HG03520 (cell line): ENCODE measurements around the gene SUGCT.

Experiments used
- ATAC-seq: cut with Tn5 transposase; IDR thresholded peaks from one replicate; pipeline ENCODE4 v1.9.1; 2021; ENCODE audit warnings: mild to moderate bottlenecking, moderate library complexity; ENCODE audit not compliant: unreplicated experiment

The SUGCT gene

DNA sequence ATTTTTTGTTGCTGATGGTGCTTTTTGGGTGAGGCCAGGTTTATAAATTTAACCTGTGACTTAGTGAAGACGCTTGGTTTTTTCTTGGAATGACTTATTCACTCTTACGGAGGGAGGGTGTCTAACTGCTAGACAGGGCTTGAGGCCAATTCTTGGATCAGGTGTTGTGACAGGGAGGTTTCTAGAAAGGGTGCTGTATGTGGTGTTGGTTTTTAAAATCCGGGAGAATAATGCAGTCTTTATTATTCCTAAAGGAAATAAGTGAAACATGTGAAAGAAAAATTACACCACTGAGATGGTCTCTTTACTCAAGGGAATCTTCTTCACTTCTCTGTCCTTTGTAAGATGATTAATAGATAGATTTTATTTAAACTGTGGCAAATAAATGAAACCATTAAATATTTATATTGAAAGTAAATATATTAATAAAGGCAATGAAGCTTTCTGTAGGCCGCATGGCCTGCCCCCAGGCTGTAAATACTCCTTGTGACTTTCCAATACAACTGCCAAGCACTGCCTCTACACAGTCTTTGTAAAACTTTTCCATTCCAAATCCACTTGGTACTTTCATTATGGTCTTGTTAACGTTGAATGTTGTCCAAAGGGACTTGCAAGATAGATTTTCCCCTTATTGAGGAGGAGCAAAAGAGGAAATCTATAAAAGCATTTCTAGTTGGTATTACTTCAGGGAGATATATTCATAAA is 323.1 kb downstream of the SUGCT start:
- ATAC-seq: no peak

DNA sequence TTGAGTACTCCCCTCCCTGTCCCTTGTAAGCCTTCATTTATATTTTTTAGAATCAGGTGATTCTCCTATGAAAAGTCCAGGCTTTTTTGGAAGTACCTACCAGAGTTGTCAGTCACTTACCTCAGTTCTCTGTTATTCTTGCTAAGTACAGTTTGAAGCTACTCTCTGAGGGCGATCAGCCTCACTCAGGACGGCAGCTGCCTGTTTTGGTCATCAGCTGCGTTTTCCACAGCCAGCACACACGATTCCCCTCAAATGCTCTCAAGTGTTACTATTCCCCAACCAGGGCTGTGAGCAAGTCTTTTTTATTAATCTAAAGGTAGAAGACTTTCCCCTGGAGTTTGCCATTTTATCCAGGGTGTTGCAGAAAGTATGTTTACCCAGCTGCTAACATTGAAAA is 328.6 kb downstream of the SUGCT start:
- no peak for ATAC-seq

DNA sequence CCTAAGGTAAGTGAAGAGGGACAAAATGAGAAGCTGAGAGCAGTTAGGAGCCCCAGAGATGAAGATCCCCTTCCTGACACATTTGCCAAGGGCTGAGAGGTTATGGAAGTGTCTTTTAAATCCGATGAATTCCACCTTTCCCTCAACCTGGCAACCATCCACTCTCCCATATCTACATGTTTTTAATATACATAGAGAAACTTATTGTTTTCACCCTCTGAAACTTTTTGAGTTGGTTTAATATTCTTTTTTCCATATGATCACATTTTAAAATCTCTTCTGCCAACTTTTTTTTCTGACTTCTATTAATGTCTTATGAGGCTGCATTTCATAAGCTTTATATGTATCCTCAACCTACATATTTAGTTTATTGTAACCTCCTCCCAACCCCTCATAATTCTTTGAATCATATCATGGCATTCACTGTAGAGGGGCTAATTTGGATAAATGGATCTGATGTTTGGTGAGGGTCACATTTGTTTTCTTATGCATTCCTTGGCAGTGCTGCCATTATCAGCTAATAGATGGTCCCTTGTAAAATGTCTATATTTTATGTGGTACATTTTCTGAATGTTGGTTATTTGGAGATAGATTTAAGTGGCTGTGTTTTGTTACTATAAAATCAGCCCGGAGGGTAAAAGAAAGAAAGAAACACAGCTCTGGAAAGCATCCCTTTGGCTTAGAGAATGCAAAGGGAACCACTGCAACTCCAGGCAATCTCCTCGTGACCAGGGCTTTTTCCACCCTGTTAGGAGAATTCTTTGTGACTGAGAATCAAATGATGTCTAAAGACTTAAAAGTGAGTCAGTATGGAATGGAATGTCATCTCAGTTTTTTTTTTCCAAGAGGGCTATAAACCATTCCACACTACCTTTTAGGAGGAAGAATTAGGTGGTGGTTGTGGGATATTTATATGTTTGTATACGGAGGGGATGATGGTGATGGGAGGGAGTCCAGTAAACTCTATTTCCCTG is 334.4 kb downstream of the SUGCT start:
- ATAC-seq: no peak

DNA sequence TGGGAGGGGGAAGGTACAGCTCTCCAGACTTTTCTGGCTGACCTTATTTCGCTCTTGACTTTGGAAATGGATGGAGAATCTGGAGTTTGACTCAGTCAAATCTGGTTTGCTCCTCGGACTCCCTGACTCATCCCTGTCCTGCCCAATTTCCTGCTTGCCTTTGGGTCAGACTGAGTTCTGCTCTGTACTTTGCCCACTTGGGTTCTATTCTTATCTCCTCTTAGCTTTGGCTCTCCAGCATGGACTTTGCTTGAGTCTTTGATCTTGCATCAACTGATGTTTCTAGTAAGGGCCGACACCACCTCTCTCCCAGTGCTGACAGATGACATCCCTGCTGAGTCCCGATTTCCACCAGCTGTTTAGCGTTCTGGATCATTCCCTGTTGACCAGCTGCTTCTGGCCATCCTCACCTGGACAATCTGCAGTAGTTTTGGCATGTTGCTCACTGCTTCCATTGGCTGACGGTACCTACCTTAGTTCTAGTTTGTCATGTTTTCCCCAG is 335.3 kb downstream of the SUGCT start:
- ATAC-seq: no peak

DNA sequence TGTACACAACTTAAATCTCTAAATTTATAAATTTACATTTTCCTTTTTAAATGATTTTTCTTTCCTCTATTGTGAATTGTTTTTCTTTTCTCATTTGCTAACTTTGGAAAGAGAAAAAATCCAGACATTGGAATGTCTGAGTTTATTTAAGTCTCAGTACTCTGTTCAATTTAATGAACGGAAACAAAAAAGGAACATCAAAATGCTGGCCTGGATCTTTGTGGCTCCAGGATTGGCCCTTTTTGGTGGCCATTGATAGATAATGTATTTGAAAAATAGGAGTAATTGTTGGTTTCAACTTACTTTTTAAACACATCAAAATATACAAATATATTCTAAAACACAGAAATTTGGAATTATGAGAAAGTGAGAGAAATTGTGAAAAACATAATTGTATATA is 336.0 kb downstream of the SUGCT start:
- no peak for ATAC-seq

DNA sequence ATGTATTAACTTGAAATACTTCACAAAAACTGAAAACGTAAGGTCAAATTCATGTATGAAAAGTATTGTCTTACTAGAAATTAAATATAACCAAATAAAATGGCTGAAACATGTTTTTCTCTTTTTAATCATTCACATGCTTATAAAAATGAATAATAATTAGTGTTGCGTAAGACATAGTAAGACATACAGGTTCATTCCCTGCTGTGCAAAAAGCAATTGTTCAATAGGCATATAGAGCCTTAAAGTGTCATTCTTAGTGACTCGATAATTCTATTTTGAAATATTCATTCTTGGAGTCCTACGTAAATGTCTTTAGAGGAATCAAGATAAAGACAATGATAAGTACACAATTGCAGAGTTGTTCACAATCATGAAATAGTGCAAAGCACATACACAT is 337.1 kb downstream of the SUGCT start:
- ATAC-seq: no peak

DNA sequence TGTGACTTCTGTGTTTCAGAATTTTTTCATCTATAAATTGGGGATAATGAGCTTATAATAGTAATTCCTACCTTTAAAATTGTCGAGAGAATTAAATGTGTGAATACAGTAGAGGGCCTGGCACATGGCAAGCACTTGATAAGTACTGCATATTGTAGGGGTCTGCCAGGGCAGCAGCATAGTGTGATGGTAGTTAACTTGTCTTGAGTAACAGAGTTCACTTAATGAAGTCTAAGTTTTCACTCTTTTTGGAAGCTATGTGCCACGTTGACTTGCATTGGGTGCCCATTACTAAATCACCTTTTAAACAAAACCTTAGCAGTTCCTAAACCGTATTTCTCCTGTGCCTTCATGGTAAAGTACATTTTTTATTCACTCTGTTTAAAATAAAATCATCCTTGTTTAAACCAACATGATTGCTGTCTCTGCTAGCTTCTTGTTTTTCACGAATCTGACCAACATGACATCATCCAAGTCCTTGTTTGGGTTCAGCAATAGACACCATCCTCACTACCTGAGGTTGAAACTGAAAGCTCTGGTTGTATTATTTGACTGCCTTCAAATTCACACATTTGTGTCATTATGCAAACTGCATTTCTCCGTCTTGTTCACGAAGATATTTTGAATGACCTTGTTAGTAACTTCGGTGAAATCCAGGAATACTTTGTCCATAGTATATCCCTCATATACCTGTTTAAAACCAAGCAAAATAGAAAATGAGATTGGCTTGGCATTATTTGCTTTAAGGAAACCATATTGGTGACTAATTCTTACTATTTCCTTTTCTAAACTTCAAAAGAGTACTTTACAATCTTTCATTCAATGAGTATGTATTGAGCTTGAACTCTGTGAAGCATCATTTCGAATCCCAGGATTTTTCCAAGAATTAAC is 340.2 kb downstream of the SUGCT start:
- peak; percentile 99 for ATAC-seq

DNA sequence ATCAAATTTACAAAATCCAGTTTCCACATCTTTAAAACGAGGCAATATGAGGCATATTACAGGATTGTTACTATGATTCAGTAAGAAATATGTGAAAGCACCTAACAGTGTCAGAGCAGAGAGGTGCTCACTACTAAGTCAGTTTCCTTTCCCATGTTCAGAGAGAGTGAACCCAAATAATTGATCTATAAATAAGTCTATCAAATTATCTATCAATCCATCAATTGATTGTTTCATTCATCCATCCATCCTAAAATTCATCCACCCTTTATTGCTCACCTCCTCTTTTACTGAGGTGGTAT is 340.8 kb downstream of the SUGCT start:
- ATAC-seq: no peak

DNA sequence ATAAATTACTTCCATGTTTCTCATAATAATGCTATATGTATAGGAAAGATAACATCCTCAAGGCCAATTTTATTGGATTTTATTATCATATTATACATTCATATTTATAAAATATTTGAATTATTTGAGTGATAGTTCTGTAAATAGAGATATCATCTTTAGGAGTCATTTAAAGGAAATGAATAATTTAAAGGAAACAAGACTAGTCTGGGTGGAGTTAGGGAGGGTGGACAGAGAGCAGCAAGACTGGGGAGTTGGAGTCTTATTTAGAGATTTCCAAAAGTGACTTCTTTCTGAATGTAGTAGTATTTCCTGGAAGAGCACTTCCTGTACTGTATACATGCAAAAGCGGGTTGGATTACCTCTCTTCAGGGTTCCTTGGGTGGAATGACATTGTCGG is 342.3 kb downstream of the SUGCT start:
- no peak for ATAC-seq

DNA sequence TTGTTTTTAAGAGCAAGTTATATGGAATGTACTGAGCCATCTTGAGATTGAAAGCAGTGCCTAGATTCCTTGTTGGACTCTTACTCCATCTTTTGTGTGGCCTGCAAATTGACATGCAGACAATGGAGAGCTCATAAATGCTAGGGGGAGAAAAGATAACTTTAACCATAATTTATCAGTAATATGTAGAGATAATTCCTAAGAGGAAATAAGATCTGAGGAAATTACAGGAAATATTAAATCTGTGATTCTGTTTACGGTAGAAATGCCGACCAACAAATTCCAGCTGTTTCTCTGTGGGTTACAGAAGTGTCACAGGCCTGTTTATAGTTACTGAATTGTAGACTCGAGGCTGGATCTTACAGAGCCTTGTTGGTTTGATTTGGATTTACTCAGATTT is 348.0 kb downstream of the SUGCT start:
- ATAC-seq: no peak

DNA sequence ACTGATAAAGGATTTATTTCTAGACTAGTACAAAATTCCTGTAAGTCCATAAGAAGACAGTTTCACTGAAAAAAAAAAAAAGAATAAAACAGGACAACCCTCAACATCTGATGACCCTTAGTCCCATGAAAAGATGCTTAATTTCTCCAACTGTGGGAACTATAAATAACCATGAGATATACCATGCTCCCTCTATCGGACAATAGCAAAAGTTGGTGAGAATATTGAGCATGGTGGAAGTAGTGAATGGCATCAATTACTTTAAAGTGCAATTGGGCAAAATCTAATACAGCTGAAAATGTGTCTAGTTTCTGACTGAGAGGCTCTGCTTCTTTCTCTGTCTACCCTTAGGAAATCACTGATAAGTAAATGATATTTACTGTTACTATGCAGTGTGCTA is 348.8 kb downstream of the SUGCT start:
- no peak for ATAC-seq

DNA sequence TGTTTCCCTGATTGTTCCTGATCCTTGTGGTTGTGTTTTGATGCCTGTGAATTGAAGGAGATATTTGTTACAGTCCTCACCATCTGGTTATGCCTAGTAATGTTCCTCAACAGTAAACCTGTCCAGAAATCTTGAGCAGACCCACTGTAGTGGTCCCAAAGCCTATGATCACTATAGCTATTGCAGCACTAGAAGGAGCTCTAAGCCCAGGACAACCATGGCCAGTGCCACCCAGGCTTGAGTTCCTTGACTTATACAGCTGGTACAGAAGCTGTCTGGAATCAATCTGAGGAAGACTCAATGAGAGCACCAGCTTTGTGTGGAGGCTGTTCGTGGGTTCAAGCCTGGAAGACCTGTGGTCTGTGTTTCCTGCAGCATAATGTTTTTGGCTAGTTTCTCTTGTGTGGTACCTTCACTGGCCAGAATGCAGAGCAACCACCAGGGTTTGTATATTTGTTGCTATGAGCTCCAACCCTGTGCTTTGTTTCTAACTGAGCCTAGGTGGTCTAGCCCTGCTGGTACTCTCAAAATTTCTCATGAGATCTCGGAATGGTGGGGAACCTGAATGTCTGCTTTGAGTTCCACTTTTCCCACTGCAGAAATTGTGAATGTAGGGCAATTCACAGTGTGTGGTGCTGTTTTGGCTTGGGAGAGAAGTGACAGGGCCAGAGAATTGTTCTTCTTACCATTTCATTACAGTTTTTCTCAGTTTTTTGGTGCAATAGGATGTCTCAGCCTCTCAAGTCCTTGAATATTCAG is 355.2 kb downstream of the SUGCT start:
- ATAC-seq: no peak

DNA sequence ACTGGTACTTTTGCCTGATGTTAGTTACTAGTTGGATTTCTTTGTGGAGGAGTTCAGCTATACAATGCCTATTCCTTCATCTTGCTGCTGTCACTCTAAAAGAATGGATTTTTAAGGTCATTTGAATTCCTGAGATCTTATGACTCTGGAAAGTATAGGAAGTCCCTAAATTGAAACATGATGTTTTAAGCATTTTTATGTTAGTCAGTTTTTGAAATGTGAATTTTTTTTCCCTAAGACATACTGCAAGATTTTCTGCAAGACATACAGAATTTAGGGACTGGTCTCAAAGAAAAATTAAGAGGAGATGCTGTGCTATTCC is 355.8 kb downstream of the SUGCT start:
- ATAC-seq: no peak

DNA sequence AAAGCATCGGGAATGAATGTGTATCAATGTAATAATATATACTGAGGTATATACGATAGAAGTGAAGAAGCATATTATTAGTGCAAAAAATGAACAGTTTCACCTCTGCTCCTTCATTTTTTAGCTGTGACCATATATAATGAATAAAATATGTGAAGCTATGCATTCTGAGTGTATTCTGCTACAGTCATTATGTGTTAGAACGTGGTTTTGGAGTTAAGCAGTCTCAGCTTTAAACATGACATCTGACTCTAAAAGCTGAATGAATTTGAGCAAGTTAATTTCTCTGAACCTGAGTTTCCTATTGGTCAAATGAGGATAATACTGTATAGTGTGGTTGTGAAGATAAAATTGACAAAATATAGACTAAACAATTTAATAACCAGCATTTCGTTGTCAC is 358.1 kb downstream of the SUGCT start:
- no peak for ATAC-seq

DNA sequence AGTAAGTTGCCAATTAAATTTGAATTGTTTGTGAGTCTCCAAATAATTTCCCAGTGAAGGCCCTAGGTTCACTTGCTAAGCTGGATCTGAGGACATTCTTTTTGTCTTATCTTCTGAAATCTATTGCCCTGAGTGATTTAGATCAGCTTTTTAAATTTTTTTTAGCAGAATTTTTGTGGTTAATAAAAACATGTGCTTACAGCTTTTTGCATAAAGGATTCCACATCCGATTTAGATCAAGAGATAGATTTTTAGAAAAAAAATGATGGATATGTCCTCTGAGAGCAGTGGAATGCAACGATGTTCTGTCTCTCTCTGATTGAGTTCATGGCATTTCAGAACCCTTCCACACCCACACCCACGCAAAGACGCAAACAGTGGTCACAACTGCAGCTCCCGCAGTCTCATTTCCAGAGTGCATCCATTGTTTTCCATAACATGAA is 358.8 kb downstream of the SUGCT start:
- no peak for ATAC-seq

DNA sequence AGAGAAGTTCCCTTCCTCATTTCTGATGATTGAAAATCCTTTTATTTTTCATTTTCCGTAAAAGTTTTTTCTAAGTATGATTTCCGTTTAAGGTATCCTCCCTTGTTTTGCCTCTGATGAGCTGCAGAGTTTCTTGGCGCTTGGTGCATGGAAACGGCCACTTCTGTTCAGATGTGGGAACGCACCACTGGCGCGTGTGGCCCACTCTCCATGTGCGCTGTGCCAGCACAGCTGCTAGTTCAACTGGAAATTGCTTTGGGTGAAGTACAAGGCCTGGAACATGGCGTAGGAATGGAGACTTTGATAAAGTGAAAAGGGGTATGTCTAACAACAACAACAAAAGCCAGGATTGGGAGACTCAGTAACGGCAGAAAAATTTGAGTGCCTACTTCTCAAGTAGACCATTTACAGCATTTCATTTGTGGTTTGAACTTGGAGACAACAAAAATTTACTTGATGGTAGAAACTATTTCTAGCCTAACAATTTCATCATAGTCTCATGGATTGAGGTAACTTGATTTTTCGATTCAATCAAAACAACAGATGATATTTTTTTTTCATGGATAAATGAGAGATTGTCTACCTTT is 364.2 kb downstream of the SUGCT start:
- ATAC-seq: no peak

DNA sequence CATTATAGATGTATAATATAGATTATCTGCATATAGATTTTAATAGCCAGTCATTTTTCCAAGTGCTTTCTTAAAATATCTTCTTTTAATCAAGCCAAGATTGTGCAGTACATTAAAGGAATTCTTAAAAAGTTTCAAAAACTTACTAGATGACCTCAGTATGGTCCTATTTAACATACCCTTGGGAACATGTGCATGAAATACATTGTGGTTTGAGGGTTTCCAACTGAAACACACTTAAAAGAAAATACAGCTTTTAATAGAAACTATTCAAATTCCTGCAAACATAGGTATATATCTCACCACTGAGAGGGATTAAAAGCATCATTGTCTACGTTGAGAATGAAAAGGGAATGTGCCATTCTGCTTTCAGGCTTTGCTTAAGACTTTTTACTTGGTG is 364.9 kb downstream of the SUGCT start:
- no peak for ATAC-seq

DNA sequence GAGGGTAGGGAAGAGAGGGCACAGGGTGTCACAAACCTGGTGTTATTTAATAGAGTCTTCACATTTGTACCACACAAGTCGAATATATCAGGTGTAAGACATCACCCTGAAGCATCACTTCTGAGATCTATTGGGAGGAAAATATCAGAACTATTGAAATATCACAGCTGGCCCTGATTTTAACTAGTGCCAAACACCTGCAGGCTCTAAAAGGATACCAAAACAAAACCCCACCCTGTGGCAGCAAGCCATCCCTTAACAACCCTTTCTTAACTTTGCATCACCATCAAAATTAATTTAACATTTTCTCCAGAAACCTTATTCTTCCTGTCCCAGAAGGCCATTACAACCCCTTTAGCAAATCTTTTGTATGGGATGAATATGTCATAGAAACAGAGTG is 365.4 kb downstream of the SUGCT start:
- no peak for ATAC-seq

DNA sequence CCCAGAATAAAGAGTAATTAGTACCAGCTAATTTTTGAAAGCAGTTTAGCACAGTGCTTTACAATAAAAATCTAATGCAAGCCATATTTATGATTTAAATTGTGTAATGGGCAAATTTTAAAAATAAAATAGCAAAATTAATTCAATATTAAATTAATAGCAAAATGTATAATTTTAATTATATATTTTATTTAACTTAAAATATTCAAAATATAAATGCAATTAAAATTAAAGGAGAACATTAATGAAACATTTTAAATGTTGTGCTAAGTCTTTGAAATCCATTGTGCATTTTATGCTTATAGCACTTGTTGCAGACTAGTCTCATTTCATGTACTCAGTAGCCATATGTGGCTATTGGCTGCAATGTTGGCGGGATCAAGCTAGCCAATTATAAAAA is 367.6 kb downstream of the SUGCT start:
- no peak for ATAC-seq

DNA sequence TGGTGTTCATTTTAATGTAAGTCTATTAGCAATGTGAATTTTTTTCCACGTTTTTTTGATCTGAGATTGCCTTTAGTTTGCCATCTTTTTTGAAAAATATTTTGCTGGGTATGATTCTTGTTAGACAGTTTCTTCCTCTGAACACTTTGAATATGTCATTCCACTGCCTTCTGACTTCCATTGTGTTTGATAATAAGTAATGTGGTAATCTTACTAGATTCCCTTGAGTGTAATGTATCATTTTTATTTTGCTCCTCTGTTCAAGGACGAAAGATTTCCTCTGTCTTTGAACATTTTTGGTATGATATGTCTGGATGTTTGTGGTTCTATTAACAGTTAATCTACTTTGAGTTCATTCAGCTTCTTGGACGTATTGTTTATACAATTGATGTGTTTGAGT is 371.4 kb downstream of the SUGCT start:
- no peak for ATAC-seq
